ENCODE data around the gene SLC25A26. TPM values are rescaled to one million over a fixed set of nuclear protein-coding genes. Genes with fewer than 3 reads are reported as not detected.
A peak's percentile ranks its signal among the peaks of the same experiment; 100 is the strongest.
"Not testable (repeated sequence)": the region's sequence is repeated elsewhere in the genome, so short reads cannot be mapped to it uniquely, and the experiment has no call there.

Gene SLC25A26
- 20.7 and 26.0 TPM in 2 replicates for total RNA-seq

- DNase-seq (ENCODE audit: low read depth), result peak; percentile 95
These were observed at the start of gene SLC25A26 for GRCh38 chr3:66220602-66221377. SLC25A26 (plus strand) TSS chr3:66221001; CDS start chr3:66221095, 94 bp downstream.

GRCh38 chr3:66172394-66172793 lies 48.4 kb upstream of the SLC25A26 start:
- no peak for DNase-seq (ENCODE audit: low read depth)

DNA sequence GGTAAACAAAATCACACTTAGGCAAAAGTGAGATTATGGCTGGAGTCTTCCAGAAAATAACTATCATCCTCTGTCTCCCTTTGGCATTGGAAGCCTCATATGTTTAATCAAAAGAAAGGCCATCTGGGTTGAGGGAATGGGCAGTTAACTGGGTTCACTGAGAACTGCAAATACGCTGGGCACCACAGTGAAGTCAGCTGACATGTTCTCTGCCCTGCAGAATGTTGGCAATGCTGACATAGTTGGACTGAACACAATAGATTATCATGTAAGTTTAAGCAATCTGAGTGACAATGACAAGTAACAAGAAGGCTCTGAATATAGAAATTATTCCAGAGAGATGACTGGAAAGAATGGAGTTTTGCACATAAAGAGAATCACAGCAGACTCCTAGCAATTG lies 43.8 kb upstream of the SLC25A26 start:
- DNase-seq (ENCODE audit: low read depth), result no peak

- DNase-seq (ENCODE audit: low read depth), result no peak
These were observed 42.6 kb upstream of the SLC25A26 start for GRCh38 chr3:66178206-66178605.

GRCh38 chr3:66179793-66180192 lies 41.0 kb upstream of the SLC25A26 start:
- DNase-seq (ENCODE audit: low read depth), result no peak

DNA sequence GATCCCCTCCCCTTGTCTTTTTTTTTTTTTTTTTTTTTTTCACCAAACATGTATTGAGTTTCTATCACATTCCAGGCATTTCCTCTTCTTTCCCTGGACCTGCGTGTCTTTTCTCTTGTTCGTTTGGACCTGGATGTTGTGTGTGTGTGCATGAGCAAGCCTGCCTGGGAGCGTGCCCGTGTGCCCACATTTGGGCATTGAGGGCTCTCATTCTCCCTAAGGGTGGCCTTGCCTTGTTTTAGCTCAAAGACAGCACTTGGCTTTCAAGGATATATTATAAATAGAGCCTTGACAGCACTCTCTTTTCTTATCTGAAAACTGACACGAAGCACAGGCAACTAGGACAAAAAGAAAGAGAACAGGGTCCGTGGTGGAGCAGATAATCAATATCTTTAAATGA lies 39.0 kb upstream of the SLC25A26 start:
- no peak for DNase-seq (ENCODE audit: low read depth)

- no peak for DNase-seq (ENCODE audit: low read depth)
These were observed 38.6 kb upstream of the SLC25A26 start for GRCh38 chr3:66182246-66182645.

DNA sequence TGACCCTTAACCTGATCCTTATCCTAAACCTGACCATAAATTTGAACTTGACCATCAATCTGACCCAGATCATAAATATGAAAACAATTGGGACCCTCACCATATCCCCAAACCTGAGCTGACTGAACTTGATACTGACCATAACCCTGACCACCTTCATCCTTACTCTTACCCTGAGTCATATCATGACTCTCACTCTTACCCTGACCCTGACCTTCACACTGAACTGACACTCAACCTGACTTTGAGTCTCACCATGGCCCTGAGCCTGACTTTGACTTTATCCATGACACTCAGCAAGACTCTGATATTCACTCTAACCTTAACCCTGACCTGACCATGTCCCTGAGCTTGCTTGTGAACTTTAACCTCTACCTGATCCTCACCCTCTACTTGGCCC lies 34.3 kb upstream of the SLC25A26 start:
- DNase-seq (ENCODE audit: low read depth), result no peak

- peak; percentile 22 for DNase-seq (ENCODE audit: low read depth)
These were observed 25.4 kb upstream of the SLC25A26 start for GRCh38 chr3:66195347-66195783.

- peak; percentile 18 for DNase-seq (ENCODE audit: low read depth)
These were observed 24.2 kb upstream of the SLC25A26 start for GRCh38 chr3:66196633-66197032.

DNA sequence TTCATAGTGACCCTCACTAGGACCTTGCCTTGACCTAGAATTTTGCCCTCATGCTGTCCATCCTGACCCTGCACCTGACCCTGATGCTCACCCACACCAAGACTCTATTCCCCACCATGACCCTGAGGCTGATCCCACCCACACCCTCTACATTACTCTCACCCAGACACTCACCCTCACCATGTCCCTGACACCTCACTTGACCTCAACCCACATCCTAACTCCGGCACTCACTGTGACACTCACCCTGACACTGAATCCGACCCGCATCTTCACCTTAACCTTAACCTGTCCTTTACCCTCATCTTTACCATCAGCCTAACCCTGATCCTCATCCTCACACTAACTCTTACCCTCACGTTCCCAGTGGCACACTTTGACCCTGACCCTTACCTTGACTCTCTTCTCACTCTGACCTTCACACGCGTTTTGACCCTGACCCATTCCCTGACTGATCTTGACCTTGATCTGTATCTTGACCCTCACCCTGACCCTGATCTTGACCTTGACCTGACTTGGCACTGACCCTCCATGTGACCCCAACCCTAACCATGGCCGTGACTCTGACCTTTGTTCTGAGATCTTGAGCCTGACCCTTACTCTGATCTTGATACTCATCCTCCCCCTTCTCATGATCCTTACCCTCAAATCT lies 22.2 kb upstream of the SLC25A26 start:
- no peak for DNase-seq (ENCODE audit: low read depth)

DNA sequence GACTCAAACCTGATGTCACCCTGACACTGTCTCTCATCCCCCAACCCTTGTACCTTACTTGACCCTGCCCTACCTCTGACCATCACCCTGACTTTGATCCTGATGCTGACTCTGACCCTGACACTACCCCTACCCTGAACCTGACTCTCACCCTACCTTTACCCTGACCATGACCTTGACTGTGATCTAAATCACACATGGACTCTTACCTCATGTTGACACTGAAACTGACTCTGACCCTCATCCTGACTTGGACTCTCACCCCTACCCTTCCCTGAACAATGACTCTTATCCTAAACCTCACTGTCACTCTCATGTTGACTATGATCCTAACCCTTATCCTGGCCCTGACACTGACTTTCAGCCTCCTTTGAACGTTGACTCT lies 21.7 kb upstream of the SLC25A26 start:
- no peak for DNase-seq (ENCODE audit: low read depth)

DNA sequence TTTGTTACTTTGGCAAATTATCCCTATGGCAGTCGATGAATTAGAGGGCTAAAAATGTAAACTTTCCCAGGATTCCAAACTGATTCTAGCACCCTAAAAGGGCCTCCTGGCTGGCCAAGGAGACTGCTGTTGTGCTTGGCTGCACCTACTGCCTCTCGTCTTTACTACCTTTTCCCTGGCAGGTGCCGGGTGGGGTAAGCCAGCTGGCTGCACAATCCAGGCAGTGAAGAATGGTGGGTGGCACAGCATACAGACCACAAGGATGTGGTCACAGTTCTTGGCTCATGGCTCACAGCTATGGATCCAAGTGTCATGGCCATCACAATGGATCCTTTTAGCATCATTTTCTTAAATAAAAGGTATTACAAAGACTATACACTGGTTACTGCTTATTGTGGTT lies 20.7 kb upstream of the SLC25A26 start:
- no peak for DNase-seq (ENCODE audit: low read depth)

DNA sequence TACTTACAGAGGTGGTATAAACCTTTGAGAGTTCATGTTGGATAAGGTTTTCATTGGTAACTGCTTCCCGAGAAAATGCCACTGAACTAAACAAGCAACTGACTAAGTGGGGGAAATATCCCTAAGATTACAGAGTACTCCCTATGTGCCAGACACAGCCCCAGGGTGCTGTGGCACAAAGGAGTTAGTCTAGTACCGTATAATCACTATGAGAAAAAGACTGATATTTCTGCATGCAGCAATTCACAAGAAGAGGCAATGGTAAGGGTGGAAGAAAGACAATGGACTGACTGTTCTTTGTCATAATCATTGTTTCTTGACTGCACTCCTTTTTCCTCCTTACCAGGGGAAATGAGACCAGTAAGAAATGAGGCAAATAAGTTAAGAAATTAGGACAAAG lies 20.0 kb upstream of the SLC25A26 start:
- no peak for DNase-seq (ENCODE audit: low read depth)

GRCh38 chr3:66203275-66203674 lies 17.5 kb upstream of the SLC25A26 start:
- no peak for DNase-seq (ENCODE audit: low read depth)

GRCh38 chr3:66206806-66207205 lies 14.0 kb upstream of the SLC25A26 start:
- no peak for DNase-seq (ENCODE audit: low read depth)

- no peak for DNase-seq (ENCODE audit: low read depth)
These were observed 12.6 kb upstream of the SLC25A26 start for GRCh38 chr3:66208189-66208588.

DNA sequence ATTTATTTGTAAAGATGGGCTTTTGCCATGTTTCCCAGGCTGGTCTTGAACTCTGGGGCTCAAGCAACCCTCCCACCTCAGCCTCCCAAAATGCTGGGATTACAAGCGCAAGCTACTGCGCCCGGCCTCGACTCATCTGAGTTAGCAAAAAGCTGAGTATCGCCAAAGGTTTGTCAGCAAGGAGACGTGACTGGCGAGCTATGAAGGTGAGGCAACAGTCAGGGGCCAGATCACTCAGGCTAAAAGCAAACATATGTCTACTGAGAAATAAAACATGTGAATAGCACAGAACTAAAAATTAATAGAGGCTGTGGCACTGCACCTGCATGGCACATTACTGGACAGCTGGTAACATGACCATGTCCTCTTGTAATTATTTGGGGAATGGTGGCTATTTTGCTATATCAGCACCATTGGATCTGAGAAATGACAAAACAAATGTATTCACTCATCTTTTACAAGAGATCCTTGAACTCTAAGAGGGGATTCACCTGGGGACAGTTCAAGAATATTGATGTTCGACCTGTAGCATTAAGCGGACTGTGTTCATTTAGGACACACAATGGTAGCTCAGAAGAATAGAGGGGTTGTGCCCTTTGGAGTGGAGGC lies 10.0 kb upstream of the SLC25A26 start:
- DNase-seq (ENCODE audit: low read depth), result no peak

- DNase-seq (ENCODE audit: low read depth), result no peak
These were observed 9.0 kb upstream of the SLC25A26 start for GRCh38 chr3:66211779-66212178.

GRCh38 chr3:66215106-66215505 lies 5.7 kb upstream of the SLC25A26 start:
- peak; percentile 5 for DNase-seq (ENCODE audit: low read depth)

DNA sequence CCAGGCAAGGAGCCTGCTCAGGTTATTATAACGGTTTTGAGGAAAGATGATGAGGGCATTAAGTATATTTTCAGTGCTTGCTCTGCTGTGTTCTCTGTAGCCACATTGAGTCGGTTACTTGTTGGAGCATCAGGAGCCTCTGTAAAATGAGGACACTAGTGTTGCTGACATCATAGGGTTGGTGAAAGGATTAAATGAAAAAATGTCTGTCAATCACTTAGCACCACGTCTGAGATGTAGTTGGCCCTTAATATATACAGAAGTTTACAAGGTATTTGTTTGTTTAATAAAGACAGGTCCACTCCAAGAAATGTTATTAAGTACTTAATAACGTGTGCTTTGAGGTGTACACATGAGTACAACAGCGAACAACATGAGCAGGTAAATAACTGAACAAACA lies 735 bp upstream of the SLC25A26 start:
- peak; percentile 7 for DNase-seq (ENCODE audit: low read depth)

GRCh38 chr3:66224220-66224619 lies 3.4 kb downstream of the SLC25A26 start:
- peak; percentile 71 for DNase-seq (ENCODE audit: low read depth)

GRCh38 chr3:66226093-66226492 lies 5.3 kb downstream of the SLC25A26 start:
- not testable (repeated sequence) for DNase-seq (ENCODE audit: low read depth)
